GM19238 (cell line): ENCODE data around the gene ZNF135.

Experiments used
- DNase-seq: peaks from one replicate; pipeline ENCODE4 v3.0.0; 2011; ENCODE audit warnings: low spot score; ENCODE audit not compliant: insufficient read length

Gene ZNF135

DNA sequence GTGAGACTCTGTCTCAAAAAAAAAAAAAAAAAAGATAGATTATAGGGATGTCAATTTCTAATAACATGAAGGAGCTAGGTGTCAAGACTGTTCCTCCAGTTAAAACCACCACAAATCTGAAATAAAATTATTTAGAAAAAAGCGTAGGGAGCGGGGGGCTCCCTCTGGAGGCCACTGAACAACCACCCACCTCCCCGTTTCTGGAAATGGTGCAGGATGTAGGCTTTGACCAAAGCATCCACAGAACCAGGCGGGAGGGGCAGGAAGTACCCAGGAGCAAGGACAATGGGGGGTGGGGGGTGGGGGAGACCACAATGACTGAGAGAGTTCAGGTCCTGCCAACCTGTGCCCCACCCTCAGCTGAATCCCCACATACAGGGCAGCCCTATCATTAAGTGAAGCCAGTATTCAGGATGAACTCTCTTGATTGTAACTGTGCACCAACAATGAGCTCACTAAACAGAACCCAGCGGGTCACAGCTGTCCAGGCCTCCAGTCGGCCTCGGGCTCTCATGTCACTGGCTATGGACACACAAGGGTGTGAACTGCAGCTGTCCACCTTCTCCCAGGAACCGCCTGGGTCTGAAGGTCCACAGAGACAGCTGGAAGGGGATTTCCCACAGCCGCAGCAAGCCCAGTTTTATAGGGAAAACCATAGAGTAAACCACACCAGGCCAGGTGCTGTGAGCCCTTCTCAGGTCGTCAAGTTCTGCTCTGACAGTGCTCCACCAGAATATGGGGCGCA is 32.3 kb downstream of the ZNF135 start:
- no peak for DNase-seq

GRCh38 chr19:58093071-58093470 is 34.0 kb downstream of the ZNF135 start:
- no peak for DNase-seq

GRCh38 chr19:58095328-58095727 is 36.2 kb downstream of the ZNF135 start:
- no peak for DNase-seq

- no peak for DNase-seq
Measured at GRCh38 chr19:58096884-58097283, 37.8 kb downstream of the ZNF135 start.

- no peak for DNase-seq
Measured at GRCh38 chr19:58097349-58097748, 38.3 kb downstream of the ZNF135 start.

GRCh38 chr19:58097781-58098681 is 38.9 kb downstream of the ZNF135 start, which contains the start of gene ZSCAN18:
TSS of gene ZSCAN18 (minus strand) at chr19:58098231. CDS start at chr19:58090267, 7,964 bp downstream.
- DNase-seq: peak; percentile 76

- DNase-seq: no peak
Measured at GRCh38 chr19:58098682-58098998, 39.6 kb downstream of the ZNF135 start.

DNA sequence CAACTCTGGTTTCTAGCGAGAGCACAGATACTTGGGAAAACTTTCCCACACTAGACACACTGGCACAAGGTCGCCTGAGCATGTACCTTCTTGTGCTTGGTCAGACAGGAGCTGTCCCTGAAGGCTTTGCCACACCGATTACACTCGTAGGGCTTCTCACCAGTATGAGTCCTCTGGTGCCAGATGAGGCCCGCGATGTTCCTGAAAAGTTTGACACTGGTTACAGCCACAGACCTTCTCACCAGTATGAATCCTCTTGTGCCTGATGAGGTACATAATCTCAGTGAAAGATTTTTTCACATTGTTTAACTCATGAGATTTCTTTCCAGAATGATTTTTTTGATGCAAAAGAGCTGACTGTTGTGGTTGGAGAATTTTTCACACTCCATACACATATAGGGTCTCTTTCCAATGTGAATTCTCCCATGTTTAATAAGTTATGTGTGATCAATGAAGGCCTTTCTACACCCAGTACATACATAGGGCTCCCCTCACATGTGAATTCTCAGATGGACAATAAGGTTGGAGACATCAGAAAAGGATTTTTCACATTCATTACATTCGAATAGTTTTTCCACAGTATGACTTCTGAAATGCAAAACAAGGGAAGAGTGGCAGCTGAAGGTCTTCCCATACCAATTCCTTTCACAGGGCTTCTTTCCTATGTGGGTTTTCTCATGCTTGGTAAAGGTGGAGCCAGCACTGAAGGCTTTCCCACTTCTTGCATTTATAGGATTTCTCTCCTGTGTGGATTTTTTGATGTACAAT is 48.9 kb downstream of the ZNF135 start:
- DNase-seq: no peak

DNA sequence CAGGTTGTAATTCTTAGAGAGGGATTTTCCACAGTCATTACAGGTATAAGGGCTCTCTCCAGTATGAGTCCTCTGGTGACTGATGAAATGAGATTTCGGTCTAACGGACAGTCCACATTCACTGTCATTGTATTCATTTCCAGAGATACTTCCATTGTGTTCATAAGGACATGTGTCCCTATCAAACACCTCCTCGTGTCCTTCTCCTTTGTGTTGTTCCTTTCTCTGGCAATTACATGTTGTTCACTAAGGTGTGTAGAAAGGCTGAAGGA is 49.4 kb downstream of the ZNF135 start:
- DNase-seq: no peak

GRCh38 chr19:58117841-58118575 is 58.9 kb downstream of the ZNF135 start:
- no peak for DNase-seq

DNA sequence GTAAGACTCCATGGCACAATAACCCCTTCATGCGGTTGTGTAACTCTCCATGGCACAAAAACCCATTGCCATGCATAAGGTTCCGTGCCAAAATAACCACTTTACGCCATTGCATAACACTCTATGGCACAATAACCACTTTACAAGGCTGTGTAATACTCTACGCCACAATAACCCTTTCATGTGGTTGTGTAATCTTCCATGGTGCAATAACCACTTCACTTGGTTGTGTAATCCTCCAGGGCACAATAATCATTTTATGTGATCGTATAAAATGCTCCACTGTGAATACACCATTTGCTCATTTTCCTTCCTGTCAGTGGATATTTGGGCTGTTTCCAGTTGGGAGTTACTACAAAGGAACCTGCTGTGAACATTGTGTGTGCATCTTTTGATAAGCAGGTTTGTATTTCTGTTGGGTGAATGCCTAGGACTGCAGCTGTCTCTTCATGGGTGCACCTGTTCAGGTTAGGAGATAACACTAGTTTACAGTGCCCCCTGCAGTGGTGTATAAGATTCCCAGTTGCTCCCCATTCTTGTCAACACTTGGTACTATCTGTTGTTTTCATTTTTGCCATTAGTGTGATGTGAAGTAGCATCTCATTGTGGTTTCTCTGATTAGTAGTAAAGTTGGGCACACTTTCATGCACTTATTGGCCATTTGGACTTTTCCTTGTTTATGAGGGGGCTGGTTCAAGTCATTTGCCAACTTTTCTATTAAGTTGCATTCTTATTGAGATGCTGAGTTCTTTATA is 60.1 kb downstream of the ZNF135 start:
- DNase-seq: no peak
